Endodermal cell (in vitro differentiated cells): Measurements from ENCODE around the gene GALNT7. TPM values are rescaled to one million over a fixed set of nuclear protein-coding genes. Genes with fewer than 3 reads are reported as not detected.

ENCODE experiments used
- DNase-seq: peaks from one replicate; pipeline ENCODE4 v3.0.0-alpha.2; 2017
- H3K27ac ChIP-seq: 2 replicates; pipeline ENCODE4 v1.5.1; 2013; ENCODE audit warnings: mild to moderate bottlenecking, low read depth, low read length, moderate library complexity
- H3K27me3 ChIP-seq: 2 replicates; pipeline ENCODE4 v1.6.1; 2013; ENCODE audit warnings: mild to moderate bottlenecking, low read length, moderate library complexity; ENCODE audit not compliant: insufficient read depth, control insufficient read depth, poor library complexity, severe bottlenecking
- H3K36me3 ChIP-seq: 2 replicates; pipeline ENCODE4 v1.7.0; 2013; ENCODE audit warnings: mild to moderate bottlenecking, low read length, moderate library complexity; ENCODE audit not compliant: control insufficient read depth, insufficient read depth
- H3K4me1 ChIP-seq: one replicate; pipeline ENCODE4 v1.7.0; 2013; ENCODE audit warnings: low read length; ENCODE audit not compliant: control insufficient read depth, insufficient read depth
- H3K4me3 ChIP-seq: 2 replicates; pipeline ENCODE4 v1.5.1; 2013; ENCODE audit warnings: mild to moderate bottlenecking, low read length, moderate library complexity
- H3K9ac ChIP-seq: 2 replicates; pipeline ENCODE4 v1.6.1; 2013; ENCODE audit warnings: mild to moderate bottlenecking, low read length, moderate library complexity; ENCODE audit not compliant: poor library complexity, severe bottlenecking; ENCODE audit errors: extremely low read depth
- H3K9me3 ChIP-seq: 2 replicates; pipeline ENCODE4 v1.6.1; 2013; ENCODE audit warnings: mild to moderate bottlenecking, low read length, moderate library complexity; ENCODE audit not compliant: control insufficient read depth
- H3K27ac Mint-ChIP-seq: 2 replicates; pipeline ENCODE4 v1.8.0; 2020; ENCODE audit warnings: mixed read lengths
- H3K27me3 Mint-ChIP-seq: 2 replicates; pipeline ENCODE4 v1.8.0; 2021; ENCODE audit warnings: mild to moderate bottlenecking, mixed read lengths; ENCODE audit not compliant: insufficient read depth
- H3K36me3 Mint-ChIP-seq: 2 replicates; pipeline ENCODE4 v1.8.0; 2020; ENCODE audit warnings: low read depth, mixed read lengths
- H3K4me1 Mint-ChIP-seq: 2 replicates; pipeline ENCODE4 v1.8.0; 2020; ENCODE audit warnings: mixed read lengths
- H3K4me3 Mint-ChIP-seq: 2 replicates; pipeline ENCODE4 v1.8.0; 2020; ENCODE audit warnings: mild to moderate bottlenecking, moderate library complexity, mixed read lengths
- H3K9me3 Mint-ChIP-seq: 2 replicates; pipeline ENCODE4 v1.8.0; 2020; ENCODE audit warnings: mild to moderate bottlenecking, mixed read lengths
- CTCF ChIP-seq: fragments of 200-600 bp; sonication (generic); conservative IDR thresholded peaks from 2 replicates; pipeline ENCODE4 v1.5.0; 2021; ENCODE audit warnings: antibody characterized with exemption, mild to moderate bottlenecking
- WGBS, 2 experiments: methylation state at CpG; one replicate each; pipeline versions ENCODE4 v1.1.5 to v1.1.7; 2013; ENCODE audit warnings: missing lambda C conversion rate in 2 of 2, mixed read lengths in 1 of 2; ENCODE audit not compliant: insufficient coverage in 1 of 2, insufficient read length in 1 of 2; 5-methylcytosine and 5-hydroxymethylcytosine counted together
- total RNA-seq, 2 donors: library from RNA; stranded (reverse); fragmentation: NEBNext Ultra II Directional in 1 of 2; extraction: Animal tissue kit (Norgen Biotek cat#: 25700) in 1 of 2; gene quantifications; 2 replicates in 1 of 2; 3 replicates in 1 of 2; pipeline ENCODE4 v1.2.1, GENCODE V29; 2021

Gene GALNT7
- total RNA-seq, 2 donors from 2014 or later, result 66.1 to 72.1 TPM

GRCh38 chr4:173346074-173346473 is 177.5 kb downstream of the GALNT7 start:
- H3K27ac ChIP-seq, result no peak overlapping the region
- TF ChIP-seq CTCF, result no peak
- no peaks in the 10 kb centered on the region for H3K36me3 Mint-ChIP-seq
- DNase-seq, result no peak
- H3K27me3 ChIP-seq, result no peaks in the 10 kb centered on the region
- no peak overlapping the region for H3K9ac ChIP-seq
- no peak overlapping the region for H3K4me3 Mint-ChIP-seq
- peaks cover 7% of the 10 kb centered on the region for H3K9me3 ChIP-seq
- H3K4me1 Mint-ChIP-seq, result peaks cover 25% of the 10 kb centered on the region
- H3K4me1 ChIP-seq, result no peaks in the 10 kb centered on the region
- no peak overlapping the region for H3K27ac Mint-ChIP-seq
- H3K27me3 Mint-ChIP-seq, result peaks cover 3% of the 10 kb centered on the region
- no peaks in the 10 kb centered on the region for H3K36me3 ChIP-seq
- H3K4me3 ChIP-seq, result no peak overlapping the region
- 43 to 67% methylated on average over 1 to 2 of the region's 2 CpGs for WGBS, 2 experiments
- no peaks in the 10 kb centered on the region for H3K9me3 Mint-ChIP-seq

DNA sequence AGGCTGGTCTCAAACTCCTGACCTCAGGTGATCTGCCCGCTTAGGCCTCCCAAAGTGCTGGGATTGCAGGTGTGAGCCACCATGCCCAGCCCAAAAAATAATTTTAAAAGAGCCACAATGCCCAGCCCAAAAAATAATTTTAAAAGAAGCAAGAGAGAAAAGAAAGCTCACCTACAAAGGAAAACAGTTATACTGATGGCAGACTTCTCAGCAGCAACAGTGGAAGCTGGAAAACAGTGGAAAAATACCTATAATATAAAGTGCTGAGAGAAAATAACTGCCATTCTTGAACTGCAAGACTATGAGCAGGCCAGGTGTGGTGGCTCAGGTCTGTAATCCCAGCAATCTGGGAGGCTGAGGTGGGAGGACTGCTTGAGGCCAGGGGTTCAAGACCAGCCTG is 178.9 kb downstream of the GALNT7 start:
- Histone ChIP-seq H3K27me3 (no peaks in the 10 kb centered on the region), H3K36me3 (no peaks in the 10 kb centered on the region), H3K27ac (no peak overlapping the region), H3K4me3 (no peak overlapping the region), H3K4me1 (no peaks in the 10 kb centered on the region), H3K9me3 (peaks cover 7% of the 10 kb centered on the region), H3K9ac (no peak overlapping the region)
- no peaks in the 10 kb centered on the region for H3K9me3 Mint-ChIP-seq
- no peaks in the 10 kb centered on the region for H3K36me3 Mint-ChIP-seq
- 100% methylated on average over 1 of the region's 1 CpG; no CpG with 5 or more reads in 1 of the 2 experiments for WGBS, 2 experiments
- no peak for TF ChIP-seq CTCF
- H3K4me1 Mint-ChIP-seq, result peaks cover 21% of the 10 kb centered on the region
- H3K27ac Mint-ChIP-seq, result no peak overlapping the region
- no peak for DNase-seq
- no peak overlapping the region for H3K4me3 Mint-ChIP-seq
- H3K27me3 Mint-ChIP-seq, result peaks cover 3% of the 10 kb centered on the region

- H3K27me3 ChIP-seq, result peaks cover 33% of the 10 kb centered on the region
- peaks cover 11% of the 10 kb centered on the region for H3K27me3 Mint-ChIP-seq
- no peak for DNase-seq
- no peak overlapping the region for H3K9ac ChIP-seq
- peaks cover 5% of the 10 kb centered on the region for H3K9me3 Mint-ChIP-seq
- peaks cover 4% of the 10 kb centered on the region for H3K9me3 ChIP-seq
- H3K4me3 ChIP-seq, result no peak overlapping the region
- TF ChIP-seq CTCF, result no peak
- no peaks in the 10 kb centered on the region for H3K4me1 ChIP-seq
- no peak overlapping the region for H3K27ac ChIP-seq
- 71 to 73% methylated on average over 2 of the region's 2 CpGs for WGBS, 2 experiments
- no peaks in the 10 kb centered on the region for H3K4me1 Mint-ChIP-seq
- no peak overlapping the region for H3K4me3 Mint-ChIP-seq
- no peaks in the 10 kb centered on the region for H3K36me3 Mint-ChIP-seq
- no peaks in the 10 kb centered on the region for H3K36me3 ChIP-seq
- H3K27ac Mint-ChIP-seq, result no peak overlapping the region
Observed at GRCh38 chr4:173357939-173358338, 189.3 kb downstream of the GALNT7 start.
